K562 (cell line): ENCODE results near the gene GHDC. TPM values are rescaled to one million over a fixed set of nuclear protein-coding genes. Genes with fewer than 3 reads are reported as not detected.

Experiments
- CCAR2 ChIP-seq: fragments of 200-400 bp; formaldehyde crosslinking; IDR thresholded peaks from 2 replicates; pipeline ENCODE4 v1.6.1; 2017; ENCODE audit warnings: mild to moderate bottlenecking, low read depth, low read length
- GTF2E2 ChIP-seq: fragments of 200-800 bp; sonication (Bioruptor generic); IDR thresholded peaks from 2 replicates; pipeline ENCODE4 v1.6.1; 2016; ENCODE audit warnings: missing genetic modification characterization, missing compliant biosample characterization
- HNRNPH1 ChIP-seq: fragments of 200-400 bp; formaldehyde crosslinking; optimal IDR thresholded peaks from 2 replicates; pipeline ENCODE3; 2017; ENCODE audit warnings: low read depth, mild to moderate bottlenecking, low read length, moderate library complexity
- KLF10 ChIP-seq: fragments of 250-450 bp; sonication (Bioruptor Pico); IDR thresholded peaks from 2 replicates; pipeline ENCODE4 v1.6.1; 2021; ENCODE audit warnings: matching md5 sums
- RBBP5 ChIP-seq: fragments of 200-600 bp; sonication (generic); IDR thresholded peaks from 2 replicates; pipeline ENCODE4 v1.6.1; 2012; ENCODE audit warnings: borderline replicate concordance, mild to moderate bottlenecking, low read length, control low read depth, inconsistent platforms; ENCODE audit not compliant: insufficient read depth, poor library complexity, severe bottlenecking
- SETDB1 ChIP-seq: IDR thresholded peaks from one replicate; pipeline ENCODE4 v1.6.1; 2012; ENCODE audit warnings: low read length, control low read depth, inconsistent platforms
- SMARCE1 ChIP-seq: fragments of 450-650 bp; IDR thresholded peaks from 2 replicates; pipeline ENCODE4 v1.7.1; 2016; ENCODE audit warnings: mild to moderate bottlenecking
- ZNF764 ChIP-seq: fragments of 250-450 bp; sonication (Bioruptor Pico); IDR thresholded peaks from 2 replicates; pipeline ENCODE4 v1.4.0; 2020; ENCODE audit warnings: low read depth, mild to moderate bottlenecking, moderate library complexity
- polyA plus RNA-seq, 8 experiments: library from polyadenylated mRNA; depleted of rRNA in 4 of 8; stranded (reverse) in 5 of 8; unstranded in 3 of 8; fragments of >200 nt; fragmentation: Nextera tagmentation in 2 of 8; fragmentation: Illumina TruSeq in 1 of 8; extraction: Ambion mirVana in 2 of 8; extraction: Trizol in 1 of 8; gene quantifications; 2 replicates each; pipeline versions ENCODE4 v1.2.1 to v1.2.3, GENCODE V29; 2011 to 2014; ENCODE audit warnings: inconsistent platforms in 1 of 8, missing spikeins in 1 of 8
- total RNA-seq, 7 experiments: library from RNA; depleted of rRNA in 6 of 7; stranded (reverse); fragments of >200 nt in 6 of 7; fragmentation: Illumina TruSeq in 2 of 7; extraction: Trizol in 2 of 7; gene quantifications; 2 replicates each; pipeline versions ENCODE4 v1.2.1 to v1.2.3, GENCODE V29; 2011 to 2021; ENCODE audit warnings: low replicate concordance in 1 of 7
- TF ChIP-seq, protein P1 (sequence below): fragments of 250-450 bp; sonication (Bioruptor Pico); IDR thresholded peaks from 2 replicates; pipeline ENCODE4 v1.4.0; 2020
- TF ChIP-seq, protein P2 (sequence below): sonication (generic); formaldehyde crosslinking; IDR thresholded peaks from 2 replicates; pipeline ENCODE4 v1.9.0; 2022; ENCODE audit warnings: mild to moderate bottlenecking, missing genetic modification reagents
- TF ChIP-seq, protein P3 (sequence below), 2 experiments: fragments of 450-650 bp; formaldehyde crosslinking in 1 of 2; IDR thresholded peaks; 2 replicates each; pipeline versions ENCODE4 v1.4.0 to v1.6.1; 2014 to 2020; ENCODE audit warnings: mild to moderate bottlenecking in 2 of 2, borderline replicate concordance in 1 of 2, low read depth in 1 of 2

The GHDC gene
- total and polyA plus RNA-seq, 9 of the 15 experiments (the other 6 are each of a cell fraction or from before 2014, with no cell fraction given), result 0.65 to 23.2 (median 11.2) TPM

DNA sequence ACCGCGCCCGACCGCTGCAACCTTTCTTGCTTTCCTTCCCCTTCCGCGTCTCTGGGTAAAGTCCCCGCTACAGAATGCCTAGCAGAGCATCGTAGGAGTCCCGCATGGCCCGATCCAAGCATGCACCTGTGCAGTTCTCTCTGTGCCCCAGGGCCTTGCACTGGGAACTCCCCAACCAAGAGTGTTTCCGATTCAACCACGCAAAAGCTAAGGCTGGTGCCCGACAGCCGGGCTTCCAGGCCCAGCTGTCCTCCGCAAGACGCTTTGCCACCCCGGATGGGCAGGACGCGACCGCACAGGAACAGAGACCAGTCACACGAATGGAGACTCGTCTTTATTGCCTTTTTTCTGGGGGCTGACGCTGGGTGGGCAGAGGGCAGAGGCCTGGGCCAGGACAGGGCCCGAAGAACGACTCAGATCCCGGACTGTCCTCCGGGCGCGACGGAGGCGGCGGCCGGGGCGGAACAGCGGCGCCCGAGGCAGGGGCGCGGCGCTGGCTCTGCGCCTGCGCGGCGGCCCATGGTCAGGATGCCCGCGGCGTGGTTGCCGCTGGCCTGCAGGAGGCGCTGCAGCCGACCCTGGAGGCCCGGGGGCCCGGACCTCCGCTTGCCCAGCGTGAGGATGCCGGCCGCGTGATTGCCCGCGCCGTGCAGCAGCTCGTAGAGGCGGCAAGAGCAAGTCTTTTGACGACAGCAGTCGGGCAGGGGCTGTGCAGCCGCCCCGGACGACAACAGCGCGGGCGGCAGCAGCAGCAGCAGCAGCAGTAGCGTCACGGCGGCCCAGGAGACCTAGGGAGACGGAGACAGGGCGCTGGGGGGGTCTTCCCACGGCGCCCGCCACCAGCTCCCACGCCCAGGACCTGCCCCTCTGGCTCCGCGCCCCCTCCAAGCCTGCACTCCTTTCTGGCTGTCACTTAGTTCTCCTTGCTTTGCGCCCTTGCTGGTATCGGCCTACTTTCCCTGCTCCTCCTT, 10.3 kb downstream of the GHDC start (continued):
- TF ChIP-seq, protein P1, sequence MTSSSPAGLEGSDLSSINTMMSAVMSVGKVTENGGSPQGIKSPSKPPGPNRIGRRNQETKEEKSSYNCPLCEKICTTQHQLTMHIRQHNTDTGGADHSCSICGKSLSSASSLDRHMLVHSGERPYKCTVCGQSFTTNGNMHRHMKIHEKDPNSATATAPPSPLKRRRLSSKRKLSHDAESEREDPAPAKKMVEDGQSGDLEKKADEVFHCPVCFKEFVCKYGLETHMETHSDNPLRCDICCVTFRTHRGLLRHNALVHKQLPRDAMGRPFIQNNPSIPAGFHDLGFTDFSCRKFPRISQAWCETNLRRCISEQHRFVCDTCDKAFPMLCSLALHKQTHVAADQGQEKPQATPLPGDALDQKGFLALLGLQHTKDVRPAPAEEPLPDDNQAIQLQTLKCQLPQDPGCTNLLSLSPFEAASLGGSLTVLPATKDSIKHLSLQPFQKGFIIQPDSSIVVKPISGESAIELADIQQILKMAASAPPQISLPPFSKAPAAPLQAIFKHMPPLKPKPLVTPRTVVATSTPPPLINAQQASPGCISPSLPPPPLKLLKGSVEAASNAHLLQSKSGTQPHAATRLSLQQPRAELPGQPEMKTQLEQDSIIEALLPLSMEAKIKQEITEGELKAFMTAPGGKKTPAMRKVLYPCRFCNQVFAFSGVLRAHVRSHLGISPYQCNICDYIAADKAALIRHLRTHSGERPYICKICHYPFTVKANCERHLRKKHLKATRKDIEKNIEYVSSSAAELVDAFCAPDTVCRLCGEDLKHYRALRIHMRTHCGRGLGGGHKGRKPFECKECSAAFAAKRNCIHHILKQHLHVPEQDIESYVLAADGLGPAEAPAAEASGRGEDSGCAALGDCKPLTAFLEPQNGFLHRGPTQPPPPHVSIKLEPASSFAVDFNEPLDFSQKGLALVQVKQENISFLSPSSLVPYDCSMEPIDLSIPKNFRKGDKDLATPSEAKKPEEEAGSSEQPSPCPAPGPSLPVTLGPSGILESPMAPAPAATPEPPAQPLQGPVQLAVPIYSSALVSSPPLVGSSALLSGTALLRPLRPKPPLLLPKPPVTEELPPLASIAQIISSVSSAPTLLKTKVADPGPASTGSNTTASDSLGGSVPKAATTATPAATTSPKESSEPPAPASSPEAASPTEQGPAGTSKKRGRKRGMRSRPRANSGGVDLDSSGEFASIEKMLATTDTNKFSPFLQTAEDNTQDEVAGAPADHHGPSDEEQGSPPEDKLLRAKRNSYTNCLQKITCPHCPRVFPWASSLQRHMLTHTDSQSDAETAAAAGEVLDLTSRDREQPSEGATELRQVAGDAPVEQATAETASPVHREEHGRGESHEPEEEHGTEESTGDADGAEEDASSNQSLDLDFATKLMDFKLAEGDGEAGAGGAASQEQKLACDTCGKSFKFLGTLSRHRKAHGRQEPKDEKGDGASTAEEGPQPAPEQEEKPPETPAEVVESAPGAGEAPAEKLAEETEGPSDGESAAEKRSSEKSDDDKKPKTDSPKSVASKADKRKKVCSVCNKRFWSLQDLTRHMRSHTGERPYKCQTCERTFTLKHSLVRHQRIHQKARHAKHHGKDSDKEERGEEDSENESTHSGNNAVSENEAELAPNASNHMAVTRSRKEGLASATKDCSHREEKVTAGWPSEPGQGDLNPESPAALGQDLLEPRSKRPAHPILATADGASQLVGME, result peak; percentile 71; the same call in 1 of the 2 replicates
- TF ChIP-seq, protein P2, sequence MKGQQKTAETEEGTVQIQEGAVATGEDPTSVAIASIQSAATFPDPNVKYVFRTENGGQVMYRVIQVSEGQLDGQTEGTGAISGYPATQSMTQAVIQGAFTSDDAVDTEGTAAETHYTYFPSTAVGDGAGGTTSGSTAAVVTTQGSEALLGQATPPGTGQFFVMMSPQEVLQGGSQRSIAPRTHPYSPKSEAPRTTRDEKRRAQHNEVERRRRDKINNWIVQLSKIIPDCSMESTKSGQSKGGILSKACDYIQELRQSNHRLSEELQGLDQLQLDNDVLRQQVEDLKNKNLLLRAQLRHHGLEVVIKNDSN (CRISPR knock-in tag), result no peak
- TF ChIP-seq SETDB1 (no peak), SMARCE1 (no peak), CCAR2 (no peak), RBBP5 (no peak), HNRNPH1 (no peak), ZNF764 (CRISPR knock-in tag) (peak; percentile 44; the same call in 1 of the 2 replicates), GTF2E2 (tag) (no peak), KLF10 (CRISPR knock-in tag) (no peak)
- TF ChIP-seq, protein P3, sequence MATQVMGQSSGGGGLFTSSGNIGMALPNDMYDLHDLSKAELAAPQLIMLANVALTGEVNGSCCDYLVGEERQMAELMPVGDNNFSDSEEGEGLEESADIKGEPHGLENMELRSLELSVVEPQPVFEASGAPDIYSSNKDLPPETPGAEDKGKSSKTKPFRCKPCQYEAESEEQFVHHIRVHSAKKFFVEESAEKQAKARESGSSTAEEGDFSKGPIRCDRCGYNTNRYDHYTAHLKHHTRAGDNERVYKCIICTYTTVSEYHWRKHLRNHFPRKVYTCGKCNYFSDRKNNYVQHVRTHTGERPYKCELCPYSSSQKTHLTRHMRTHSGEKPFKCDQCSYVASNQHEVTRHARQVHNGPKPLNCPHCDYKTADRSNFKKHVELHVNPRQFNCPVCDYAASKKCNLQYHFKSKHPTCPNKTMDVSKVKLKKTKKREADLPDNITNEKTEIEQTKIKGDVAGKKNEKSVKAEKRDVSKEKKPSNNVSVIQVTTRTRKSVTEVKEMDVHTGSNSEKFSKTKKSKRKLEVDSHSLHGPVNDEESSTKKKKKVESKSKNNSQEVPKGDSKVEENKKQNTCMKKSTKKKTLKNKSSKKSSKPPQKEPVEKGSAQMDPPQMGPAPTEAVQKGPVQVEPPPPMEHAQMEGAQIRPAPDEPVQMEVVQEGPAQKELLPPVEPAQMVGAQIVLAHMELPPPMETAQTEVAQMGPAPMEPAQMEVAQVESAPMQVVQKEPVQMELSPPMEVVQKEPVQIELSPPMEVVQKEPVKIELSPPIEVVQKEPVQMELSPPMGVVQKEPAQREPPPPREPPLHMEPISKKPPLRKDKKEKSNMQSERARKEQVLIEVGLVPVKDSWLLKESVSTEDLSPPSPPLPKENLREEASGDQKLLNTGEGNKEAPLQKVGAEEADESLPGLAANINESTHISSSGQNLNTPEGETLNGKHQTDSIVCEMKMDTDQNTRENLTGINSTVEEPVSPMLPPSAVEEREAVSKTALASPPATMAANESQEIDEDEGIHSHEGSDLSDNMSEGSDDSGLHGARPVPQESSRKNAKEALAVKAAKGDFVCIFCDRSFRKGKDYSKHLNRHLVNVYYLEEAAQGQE (IDR thresholded peaks at IDR 0.05; ENCODE audit: borderline replicate concordance), result peak; percentile 66
- TF ChIP-seq, protein P3 (CRISPR knock-in tag; IDR thresholded peaks at IDR 0.05; ENCODE audit: low read depth), result 0 out of 2 replicates have a peak, but pooled peaks have one; percentile 17
